Measurements from ENCODE around the gene AGO3.

Gene AGO3

GRCh38 chr1:36084497-36085115 lies 153.7 kb downstream of the AGO3 start:
- no peak for DNase-seq

GRCh38 chr1:36085126-36085525 lies 154.2 kb downstream of the AGO3 start:
- DNase-seq = no peak

- DNase-seq = no peak
Observed at GRCh38 chr1:36085686-36086526, 155.0 kb downstream of the AGO3 start.

- DNase-seq = no peak
Observed at GRCh38 chr1:36086529-36087232, 155.8 kb downstream of the AGO3 start.

- DNase-seq = no peak
Observed at GRCh38 chr1:36087233-36088123, 156.6 kb downstream of the AGO3 start.

GRCh38 chr1:36088265-36088576 lies 157.3 kb downstream of the AGO3 start:
- no peak for DNase-seq

- DNase-seq = peak; percentile 87
Observed at GRCh38 chr1:36088577-36089392, 157.9 kb downstream of the AGO3 start, which contains the start of gene ADPRS. Gene ADPRS (plus strand): TSS chr1:36088892. CDS start chr1:36088905, 13 bp downstream.

- peak; percentile 34 for DNase-seq
Observed at GRCh38 chr1:36089393-36090121, 158.7 kb downstream of the AGO3 start.

GRCh38 chr1:36091141-36091540 lies 160.2 kb downstream of the AGO3 start:
- no peak for DNase-seq

GRCh38 chr1:36091698-36092097 lies 160.8 kb downstream of the AGO3 start:
- DNase-seq = no peak

GRCh38 chr1:36092166-36092797 lies 161.4 kb downstream of the AGO3 start:
- DNase-seq = no peak

GRCh38 chr1:36092798-36093185 lies 161.9 kb downstream of the AGO3 start:
- no peak for DNase-seq

- no peak for DNase-seq
Observed at GRCh38 chr1:36093226-36093625, 162.3 kb downstream of the AGO3 start.

- no peak for DNase-seq
Observed at GRCh38 chr1:36093929-36094328, 163.0 kb downstream of the AGO3 start.

- no peak for DNase-seq
Observed at GRCh38 chr1:36094621-36095061, 163.7 kb downstream of the AGO3 start.

- DNase-seq = no peak
Observed at GRCh38 chr1:36095760-36096405, 165.0 kb downstream of the AGO3 start.

- no peak for DNase-seq
Observed at GRCh38 chr1:36096500-36097432, 165.9 kb downstream of the AGO3 start.

GRCh38 chr1:36097693-36098585 lies 167.0 kb downstream of the AGO3 start:
- DNase-seq = no peak
